IMR-90 (cell line): ENCODE data around the gene C3orf80. TPM values are rescaled to one million over a fixed set of nuclear protein-coding genes. Genes with fewer than 3 reads are reported as not detected.

Experiments
- ATAC-seq: fragments of 200-7000 bp; cut with Tn5 transposase; 2 replicates; pipeline ENCODE4 v1.9.1; 2020; ENCODE audit warnings: low read depth, mild to moderate bottlenecking, moderate library complexity
- Bru-seq: library from RNA; stranded (reverse); fragments of 400-500 nt; gene quantifications from one replicate; lab custom pipeline; 2021; lab: Mats Ljungman, UMichigan
- BruChase-seq, 2 experiments: library from RNA; stranded (reverse); fragments of 400-500 nt; gene quantifications; one replicate each; lab custom pipeline; 2021; lab: Mats Ljungman, UMichigan
- BruUV-seq: library from RNA; stranded (reverse); fragments of 400-500 nt; replicated peaks from 2 replicates; lab custom pipeline; 2021; lab: Mats Ljungman, UMichigan
- CTCF ChIA-PET: fragments of 300-600 bp; formaldehyde crosslinking; extraction: SDS; loops from one replicate; lab custom pipeline; 2021; ENCODE audit warnings: antibody characterized with exemption; lab: Yijun Ruan, JAX
- POLR2A ChIA-PET: fragments of 300-600 bp; sonication (Branson Sonifier 250); formaldehyde crosslinking; loops from one replicate; lab custom pipeline; 2022; ENCODE audit warnings: antibody characterized with exemption; ENCODE audit not compliant: unreplicated experiment; lab: Charles Lee
- DNase-seq: peaks from one replicate; pipeline ENCODE4 v3.0.0; 2013
- H2AFZ ChIP-seq: replicated peaks from 2 replicates; pipeline ENCODE3; 2013; ENCODE audit warnings: low read length, mild to moderate bottlenecking; ENCODE audit not compliant: poor library complexity
- H2AK5ac ChIP-seq: 2 replicates; pipeline ENCODE4 v1.6.1; 2013; ENCODE audit warnings: low read depth, low read length, inconsistent platforms
- H2AK9ac ChIP-seq: replicated peaks from 2 replicates; pipeline ENCODE3; 2013; ENCODE audit warnings: mild to moderate bottlenecking, low read depth, low read length, moderate library complexity; ENCODE audit not compliant: poor library complexity
- H2BK120ac ChIP-seq: 2 replicates; pipeline ENCODE4 v1.6.1; 2013; ENCODE audit warnings: low read depth, low read length, inconsistent platforms
- H2BK15ac ChIP-seq: 3 replicates; pipeline ENCODE4 v1.6.1; 2013; ENCODE audit warnings: low read depth, low read length, inconsistent platforms
- H2BK20ac ChIP-seq: 2 replicates; pipeline ENCODE4 v1.6.1; 2013; ENCODE audit warnings: low read depth, mild to moderate bottlenecking, inconsistent platforms, low read length, moderate library complexity
- H2BK5ac ChIP-seq: 2 replicates; pipeline ENCODE4 v1.6.1; 2013; ENCODE audit warnings: mild to moderate bottlenecking, low read depth, low read length, inconsistent platforms; ENCODE audit not compliant: poor library complexity, severe bottlenecking
- H3K14ac ChIP-seq: replicated peaks from 2 replicates; pipeline ENCODE4 v1.6.1; 2013; ENCODE audit warnings: low read depth, low read length, inconsistent platforms
- H3K18ac ChIP-seq: 2 replicates; pipeline ENCODE4 v1.6.1; 2013; ENCODE audit warnings: low read depth, low read length, control low read depth
- H3K23ac ChIP-seq: 2 replicates; pipeline ENCODE4 v1.6.1; 2013; ENCODE audit warnings: low read depth, low read length, inconsistent platforms
- H3K27ac ChIP-seq: 2 replicates; pipeline ENCODE4 v1.5.1; 2013; ENCODE audit warnings: mild to moderate bottlenecking, control low read depth, low read length; ENCODE audit not compliant: insufficient read depth
- H3K27me3 ChIP-seq: 2 replicates; pipeline ENCODE4 v1.6.1; 2013; ENCODE audit warnings: low read length; ENCODE audit not compliant: control insufficient read depth, insufficient read depth
- H3K36me3 ChIP-seq: 2 replicates; pipeline ENCODE4 v1.6.1; 2013; ENCODE audit warnings: low read length, mixed read lengths; ENCODE audit not compliant: control insufficient read depth, insufficient read depth
- H3K4ac ChIP-seq: 2 replicates; pipeline ENCODE4 v1.6.1; 2013; ENCODE audit warnings: low read depth, low read length, inconsistent platforms
- H3K4me1 ChIP-seq: 2 replicates; pipeline ENCODE4 v1.6.1; 2013; ENCODE audit warnings: low read length, mixed read lengths; ENCODE audit not compliant: control insufficient read depth, insufficient read depth
- H3K4me2 ChIP-seq: 2 replicates; pipeline ENCODE4 v1.6.1; 2013; ENCODE audit warnings: low read depth, mild to moderate bottlenecking, control low read depth, low read length, moderate library complexity
- H3K4me3 ChIP-seq: 2 replicates; pipeline ENCODE4 v1.5.1; 2013; ENCODE audit warnings: low read depth, mild to moderate bottlenecking, control low read depth, low read length, moderate library complexity; ENCODE audit not compliant: insufficient read depth
- H3K56ac ChIP-seq: 2 replicates; pipeline ENCODE4 v1.6.1; 2013; ENCODE audit warnings: low read length, inconsistent platforms; ENCODE audit not compliant: insufficient read depth; ENCODE audit errors: extremely low read depth
- H3K79me1 ChIP-seq, 2 experiments: 2 replicates each; pipeline ENCODE4 v1.6.1; 2013; ENCODE audit warnings: low read length in 2 of 2, inconsistent platforms in 1 of 2, low read depth in 1 of 2
- H3K9ac ChIP-seq: 2 replicates; pipeline ENCODE4 v1.6.1; 2013; ENCODE audit warnings: low read depth, low read length, control low read depth
- H3K9me1 ChIP-seq: 2 replicates; pipeline ENCODE4 v1.6.1; 2013; ENCODE audit warnings: low read length, inconsistent platforms; ENCODE audit not compliant: insufficient read depth
- H3K9me3 ChIP-seq: 2 replicates; pipeline ENCODE4 v1.6.1; 2013; ENCODE audit warnings: low read length; ENCODE audit not compliant: control insufficient read depth, insufficient read depth
- H4K20me1 ChIP-seq: 2 replicates; pipeline ENCODE4 v1.6.1; 2013; ENCODE audit warnings: low read length, inconsistent platforms; ENCODE audit not compliant: insufficient read depth
- H4K5ac ChIP-seq: 2 replicates; pipeline ENCODE4 v1.6.1; 2013; ENCODE audit warnings: mild to moderate bottlenecking, low read depth, low read length, control low read depth
- H4K8ac ChIP-seq, 2 experiments: 2 replicates each; pipeline ENCODE4 v1.6.1; 2013; ENCODE audit warnings: low read depth in 2 of 2, low read length in 2 of 2, control low read depth in 1 of 2, inconsistent platforms in 1 of 2
- H4K91ac ChIP-seq: 2 replicates; pipeline ENCODE4 v1.6.1; 2013; ENCODE audit warnings: low read depth, low read length, inconsistent platforms; ENCODE audit not compliant: insufficient read depth
- CEBPB ChIP-seq: IDR thresholded peaks from 2 replicates; pipeline ENCODE4 v1.6.1; 2012; ENCODE audit warnings: low read depth, low read length, improper control_type of control experiment
- MXI1 ChIP-seq: IDR thresholded peaks from 2 replicates; pipeline ENCODE4 v1.6.1; 2012; ENCODE audit warnings: low read depth, mild to moderate bottlenecking, low read length, moderate library complexity, borderline replicate concordance
- RCOR1 ChIP-seq: IDR thresholded peaks from 2 replicates; pipeline ENCODE4 v1.6.1; 2012; ENCODE audit warnings: mild to moderate bottlenecking, low read length, improper control_type of control experiment; ENCODE audit not compliant: insufficient replicate concordance
- whole genome bisulfite sequencing, 2 experiments: methylation state at CpG; one replicate each; pipeline versions ENCODE4 v1.1.5 to v1.1.7; 2013; ENCODE audit warnings: missing lambda C conversion rate in 2 of 2; ENCODE audit not compliant: insufficient read length in 1 of 2; ENCODE audit errors: extremely low coverage in 2 of 2; 5-methylcytosine and 5-hydroxymethylcytosine counted together
- dilution Hi-C: fragments of 300-500 bp; cut with HindIII; formaldehyde crosslinking; loops from one replicate; pipeline ENCODE4 v1.14.3; 2018; ENCODE audit warnings: low sequenced_read_pairs; ENCODE audit not compliant: unreplicated experiment
- in situ Hi-C: fragments of 300-500 bp; cut with MboI; formaldehyde crosslinking; loops from 3 replicates; pipeline ENCODE4 v1.14.3; 2019; ENCODE audit warnings: low sequenced_read_pairs, inconsistent platforms, mixed read lengths
- intact Hi-C: fragments of 100-400 bp; cut with micrococcal nuclease; formaldehyde crosslinking; loops from 2 replicates; pipeline ENCODE4 v1.10.0; 2022
- long read RNA-seq: library from polyadenylated mRNA; unstranded; transcript quantifications from one replicate; pipeline ENCODE4 v2.0.0, GENCODE V29; 2021; ENCODE audit not compliant: unreplicated experiment
- polyA plus RNA-seq, 3 experiments: library from polyadenylated mRNA; depleted of rRNA; stranded (reverse); fragments of >200 nt; gene quantifications; 2 replicates each; pipeline ENCODE4 v1.2.3, GENCODE V29; 2012; ENCODE audit warnings: low replicate concordance in 1 of 3
- total RNA-seq: library from RNA; depleted of rRNA; stranded (reverse); fragments of >200 nt; gene quantifications from 2 replicates; pipeline ENCODE4 v1.2.3, GENCODE V29; 2012; rRNA removed

The C3orf80 gene
- not detected in 2 replicates for total RNA-seq
- polyA plus RNA-seq (2012; rRNA removed): not detected in 2 replicates
- not detected in 2 replicates for polyA plus RNA-seq (2012; cell fraction: cytosol; rRNA removed)
- polyA plus RNA-seq (2012; cell fraction: nucleus; rRNA removed; ENCODE audit: low replicate concordance): not detected in 2 replicates
- not detected for Bru-seq, nascent RNA
- percentile 15 among the genes with signal in this experiment for BruChase-seq, experiment 1, labeled RNA remaining after a 6-hour chase
- BruChase-seq, experiment 2, labeled RNA remaining after a 2-hour chase: not detected
- long read RNA-seq: 0 reads

- peaks cover 3% of the 10 kb centered on the region for H3K4me1 ChIP-seq
- peak within 1 kb of the TSS; percentile 26 for H2AK9ac ChIP-seq
- H3K23ac ChIP-seq: no peak within 1 kb of the TSS
- H4K5ac ChIP-seq: no peak within 1 kb of the TSS
- no peak within 1 kb of the TSS for H4K91ac ChIP-seq
- no peak within 1 kb of the TSS for H3K9ac ChIP-seq
- peaks cover 5% of the 10 kb centered on the region; the same call in 1 of the 2 replicates for H3K9me1 ChIP-seq
- dilution Hi-C loops (no loop called here), intact Hi-C loops (no loop called here), in situ Hi-C loops (no loop called here)
- no peak within 1 kb of the TSS for H2BK5ac ChIP-seq
- no peak within 1 kb of the TSS for H3K4ac ChIP-seq
- WGBS, 2 experiments: 1% methylated on average over 31 of the region's 104 CpGs; no CpG with 5 or more reads in 1 of the 2 experiments
- H3K14ac ChIP-seq: no peak within 1 kb of the TSS
- ChIA-PET POLR2A (interaction anchor here (0.5 kb wide), 1 partner anchor 983 kb away, joined by 3 read pairs; no protein-coding TSS in a partner anchor), CTCF (interaction anchor here (0.5 to 1.1 kb wide), 2 partner anchors 9 to 46 kb away, joined by 3 to 4 read pairs; no protein-coding TSS in a partner anchor)
- H3K4me3 ChIP-seq: peak within 1 kb of the TSS; percentile 57
- H2BK120ac ChIP-seq: no peak within 1 kb of the TSS
- no peak within 1 kb of the TSS for H2AK5ac ChIP-seq
- no peaks in the 10 kb centered on the region for H3K36me3 ChIP-seq
- H3K56ac ChIP-seq: no peak within 1 kb of the TSS
- DNase-seq (peak; percentile 26), ATAC-seq (peak; percentile 90)
- H2AFZ ChIP-seq: peak within 1 kb of the TSS; percentile 94
- peaks cover 54% of the 10 kb centered on the region for H3K27me3 ChIP-seq
- H2BK15ac ChIP-seq: no peak within 1 kb of the TSS
- no peak within 1 kb of the TSS for H3K18ac ChIP-seq
- peaks cover 2% of the 10 kb centered on the region; the same call in 1 of the 2 replicates for H3K9me3 ChIP-seq
- TF ChIP-seq RCOR1 (no peak), CEBPB (no peak), MXI1 (peak; percentile 52; the same call in 1 of the 2 replicates)
- H2BK20ac ChIP-seq: no peak within 1 kb of the TSS
- H3K4me2 ChIP-seq: peak within 1 kb of the TSS; percentile 92
- H3K79me1 ChIP-seq: no peaks in the 10 kb centered on the region
- H3K27ac ChIP-seq: no peak within 1 kb of the TSS
- H4K20me1 ChIP-seq: peaks cover 5% of the 10 kb centered on the region; the same call in 1 of the 2 replicates
- no peak within 1 kb of the TSS for H4K8ac ChIP-seq
- BruUV-seq: no TSS peak
Measured at GRCh38 chr3:160225176-160226025, at the start of gene C3orf80. Gene C3orf80 (plus strand): TSS chr3:160225422. CDS start chr3:160225636, 214 bp downstream.
